Measurements from ENCODE around the gene NELFA.

NELFA gene

DNA sequence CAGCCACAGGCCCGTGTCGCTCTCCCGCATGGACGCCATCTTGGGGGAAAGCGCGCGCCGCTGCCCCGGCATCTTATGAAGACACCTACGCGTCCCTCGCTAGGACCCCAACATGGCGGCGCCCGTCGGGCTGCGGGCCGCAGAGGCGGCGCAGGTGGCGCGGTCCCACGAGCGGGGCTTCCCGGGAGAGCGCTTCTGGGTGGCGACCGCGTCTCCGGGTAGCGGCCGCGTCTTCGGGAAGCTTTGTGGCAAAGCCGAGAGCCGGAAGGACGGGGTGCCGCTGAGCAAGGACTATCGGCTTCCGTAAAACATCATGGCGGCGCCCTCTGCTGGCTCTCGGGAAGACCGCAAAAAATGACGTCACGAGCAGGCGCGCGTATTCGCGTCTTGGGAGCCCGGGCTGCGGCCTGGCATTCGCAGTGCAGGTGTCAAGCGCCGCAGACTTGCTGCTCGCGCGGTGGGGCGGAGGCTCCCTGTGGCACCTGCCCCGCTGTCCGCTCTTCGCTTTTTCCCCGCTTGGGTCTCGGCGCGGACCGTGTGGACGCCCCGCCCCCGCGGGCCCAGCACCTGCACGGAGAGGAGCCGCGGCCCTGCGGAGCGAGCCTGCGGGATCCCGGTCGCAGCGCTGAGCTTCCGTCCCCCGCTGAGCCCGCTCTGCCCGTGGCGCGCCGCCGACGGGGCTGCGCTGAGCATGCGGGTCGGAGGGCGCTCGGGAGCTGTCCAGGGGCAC, at the start of gene NELFA:
Gene NELFA (minus strand): TSS at position 54 of the 730 bp plus-strand sequence. CDS start 15 bp downstream, at position 39.
- DNase-seq (ENCODE audit: low read depth in 2 of 2) = peak; percentile 91 to 93

DNA sequence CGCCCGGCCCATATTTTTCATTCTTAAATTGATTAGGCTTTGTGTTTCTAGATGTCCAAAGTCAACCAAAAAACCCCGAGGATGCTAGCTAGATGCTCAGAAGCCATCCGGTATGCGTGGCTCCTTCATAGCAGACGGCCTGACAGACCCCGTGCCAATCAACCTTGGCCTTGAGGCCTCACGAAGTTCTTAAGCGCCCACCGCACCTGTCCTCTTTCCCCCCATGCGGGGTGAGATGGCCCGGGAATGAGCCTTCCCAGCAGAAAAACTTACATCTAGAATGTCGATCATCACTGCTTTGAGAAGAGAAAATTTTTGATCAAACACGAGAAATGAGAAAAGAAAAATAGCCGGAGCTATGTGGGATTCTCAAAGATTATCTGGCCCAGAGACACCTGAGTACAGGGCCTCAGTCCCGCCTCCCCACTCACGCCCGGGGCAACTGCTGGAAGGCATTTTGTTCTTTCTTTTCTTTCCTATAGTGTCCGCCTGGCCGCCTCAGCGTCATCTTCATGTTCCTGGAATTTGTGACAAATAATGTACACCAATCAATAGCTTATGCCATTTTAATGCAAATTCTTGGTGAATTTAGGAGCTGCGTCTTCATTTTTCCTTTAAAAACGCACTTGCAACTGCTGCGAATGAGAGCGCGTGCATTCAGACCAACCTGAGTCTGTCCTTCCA, 48.8 kb upstream of the NELFA start:
- no peak for DNase-seq (ENCODE audit: low read depth in 2 of 2)

GRCh38 chr4:2054217-2054616, 45.4 kb upstream of the NELFA start:
- no peak for DNase-seq (ENCODE audit: low read depth in 2 of 2)

DNA sequence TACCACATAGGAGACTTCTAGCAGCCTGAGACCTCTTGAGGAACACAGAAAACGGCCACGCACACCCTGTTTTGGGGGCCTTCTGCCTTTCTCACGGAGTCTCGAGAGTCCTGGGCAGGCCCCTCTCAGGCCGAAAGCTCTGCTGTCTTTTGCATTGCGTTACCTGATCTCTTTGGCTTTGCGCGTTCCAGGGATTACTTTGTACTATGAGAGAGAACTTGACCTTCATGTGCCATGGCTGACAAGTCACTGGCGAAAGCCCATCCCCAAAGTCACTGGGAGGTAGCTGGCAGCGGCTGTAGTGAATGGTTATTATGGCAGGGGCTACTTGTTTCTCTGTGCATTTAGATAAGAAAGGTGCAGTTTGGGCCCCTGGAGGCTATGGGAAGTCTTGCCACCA, 42.3 kb upstream of the NELFA start:
- no peak for DNase-seq (ENCODE audit: low read depth in 2 of 2)

- DNase-seq (ENCODE audit: low read depth in 2 of 2) = no peak
Measured at GRCh38 chr4:2049811-2050210, 41.0 kb upstream of the NELFA start.

DNA sequence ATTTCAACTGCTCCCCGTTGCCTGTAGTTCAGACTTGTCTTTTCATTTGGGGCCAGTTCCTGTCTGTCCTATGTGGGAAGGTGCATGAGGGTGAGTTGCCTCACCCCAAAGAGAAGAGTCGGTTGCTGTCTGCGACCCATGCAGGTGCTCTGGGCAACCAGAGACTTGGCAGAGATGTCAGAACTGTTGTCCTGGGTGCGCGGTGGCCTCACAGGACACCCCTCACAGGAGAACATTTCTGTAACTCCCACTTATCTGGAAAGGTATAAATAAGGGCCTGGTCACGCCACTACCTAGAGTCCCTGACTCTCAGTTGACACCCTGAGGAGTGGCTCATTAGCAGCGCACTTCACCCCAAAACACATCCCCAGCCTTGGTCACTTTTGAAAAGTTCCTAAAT, 40.6 kb upstream of the NELFA start:
- DNase-seq (ENCODE audit: low read depth in 2 of 2) = no peak

DNA sequence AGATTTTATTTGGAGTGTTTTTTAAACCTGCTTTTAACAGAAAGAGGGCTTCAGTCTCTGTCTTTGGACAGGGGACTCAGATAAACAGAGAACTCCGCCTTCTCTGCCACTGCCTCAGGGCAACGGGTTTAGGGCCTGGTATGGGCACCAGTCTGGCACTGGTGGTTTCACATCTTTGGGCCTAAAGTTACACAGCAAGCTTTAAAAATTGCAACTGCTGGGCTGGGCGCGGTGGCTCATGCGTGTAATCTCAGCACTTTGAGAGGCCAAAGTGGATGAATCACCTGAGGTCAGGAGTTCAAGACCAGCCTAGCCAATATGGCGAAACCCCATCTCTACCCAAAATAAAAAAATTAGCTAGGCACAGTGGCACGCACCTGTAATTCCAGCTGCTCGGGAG, 40.1 kb upstream of the NELFA start:
- no peak for DNase-seq (ENCODE audit: low read depth in 2 of 2)

DNA sequence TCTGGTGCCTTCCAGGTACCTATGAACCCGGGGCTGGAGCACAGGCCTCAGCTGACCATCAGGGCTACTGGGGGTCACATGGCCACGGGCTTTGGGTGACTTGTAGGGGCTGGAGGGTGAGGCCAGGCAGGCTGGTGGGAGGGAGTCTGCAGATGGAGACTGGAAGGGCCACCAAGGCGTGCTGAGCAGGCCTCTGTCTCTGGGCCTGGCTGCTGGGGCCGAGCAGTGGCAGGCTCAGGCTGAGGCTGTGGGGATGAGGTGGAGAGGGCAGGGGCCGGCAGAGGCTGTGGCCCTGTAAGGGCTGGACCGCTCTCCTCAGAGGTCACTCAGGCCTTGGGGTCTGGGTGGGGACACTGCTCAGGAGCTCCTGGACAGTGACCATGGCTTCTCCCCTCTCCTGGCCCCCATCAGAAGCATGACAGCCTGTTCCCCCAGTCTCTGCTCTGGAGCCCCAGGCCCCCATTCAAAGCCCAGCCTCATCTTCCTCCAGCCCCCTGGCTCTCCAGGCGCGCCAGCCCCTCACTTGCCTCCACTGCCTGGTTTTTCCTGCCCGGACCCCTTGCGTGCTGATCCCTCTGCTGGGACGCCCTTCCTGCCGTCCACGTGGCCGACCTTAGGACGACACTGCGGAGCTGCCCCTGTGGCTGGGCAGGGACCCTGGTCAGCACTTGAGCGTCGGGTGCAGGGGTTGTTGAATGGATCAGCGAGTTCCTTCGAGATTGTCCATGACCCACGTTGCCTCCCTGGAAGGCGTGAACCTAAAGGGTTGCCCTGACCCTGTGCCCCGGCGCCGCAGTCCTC, 39.2 kb upstream of the NELFA start:
- DNase-seq (ENCODE audit: low read depth in 2 of 2) = no peak

GRCh38 chr4:2047031-2047660, 38.4 kb upstream of the NELFA start:
- no peak for DNase-seq (ENCODE audit: low read depth in 2 of 2)

DNA sequence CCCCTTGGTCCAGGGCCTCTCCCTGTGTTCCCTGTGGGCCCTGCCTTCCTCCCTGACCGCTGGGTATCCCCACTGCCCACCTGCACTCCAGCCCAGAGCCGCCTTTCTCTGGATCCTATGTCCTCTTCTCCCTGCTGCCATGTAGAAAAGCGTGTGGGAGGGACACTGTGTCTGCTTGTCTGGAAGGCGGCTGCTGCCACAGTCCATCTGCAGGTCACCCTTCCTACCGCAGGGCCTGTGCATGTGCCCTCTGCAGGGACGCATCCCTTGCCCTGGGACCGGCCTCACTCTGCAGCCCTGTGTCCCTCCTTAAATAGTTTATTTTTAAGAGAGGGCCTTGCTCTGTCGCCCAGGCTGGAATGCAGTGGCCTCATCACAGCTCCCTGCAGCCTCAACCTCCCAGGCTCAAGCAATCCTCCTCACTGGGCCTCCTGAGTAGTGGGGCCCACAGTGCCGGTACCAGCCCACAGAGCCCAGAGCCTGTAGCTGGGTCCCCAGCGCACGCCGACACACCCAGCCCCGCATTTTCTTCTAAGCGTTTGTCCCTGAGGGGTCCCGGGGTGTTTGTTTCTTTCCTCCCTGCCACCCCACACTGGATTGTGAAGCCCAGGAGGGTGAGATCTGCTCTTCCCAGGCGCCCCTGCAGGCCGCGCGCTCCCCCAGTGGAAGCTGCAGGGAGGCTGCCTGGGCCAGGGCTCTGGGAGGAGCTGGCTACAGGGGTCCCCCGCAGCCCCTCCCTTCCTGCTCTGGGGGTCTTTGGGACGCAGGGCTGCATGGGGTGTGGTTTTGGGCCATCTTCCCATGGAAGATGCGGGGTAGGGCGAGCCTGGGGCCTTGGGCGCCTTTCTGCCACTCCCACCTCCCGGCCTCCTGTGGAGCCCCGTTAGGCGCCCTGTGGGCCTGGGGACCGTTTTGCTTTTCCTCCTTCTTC, 37.5 kb upstream of the NELFA start:
- DNase-seq (ENCODE audit: low read depth in 2 of 2) = no peak

DNA sequence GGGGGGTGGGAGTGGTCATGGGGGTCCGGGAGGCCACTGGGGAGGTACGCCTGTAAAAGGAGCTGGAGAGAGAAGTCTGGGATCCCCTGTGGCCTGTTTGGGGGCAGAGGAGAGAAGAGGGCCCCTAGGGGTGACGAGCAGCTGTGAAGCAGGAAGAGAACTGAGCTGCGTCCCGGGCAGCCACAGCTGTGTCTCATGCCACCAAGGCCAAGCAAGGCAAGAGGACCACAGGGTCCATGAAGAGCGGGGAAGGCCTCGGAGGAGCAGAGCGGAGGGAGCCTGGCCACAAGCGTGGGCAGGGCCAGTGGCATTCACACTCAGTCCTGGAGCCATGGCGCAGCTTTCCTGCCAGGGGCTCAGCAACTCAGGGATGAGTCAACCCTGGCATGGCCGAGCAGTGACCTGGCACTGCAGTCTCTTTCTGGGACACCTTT, 36.8 kb upstream of the NELFA start:
- no peak for DNase-seq (ENCODE audit: low read depth in 2 of 2)

DNA sequence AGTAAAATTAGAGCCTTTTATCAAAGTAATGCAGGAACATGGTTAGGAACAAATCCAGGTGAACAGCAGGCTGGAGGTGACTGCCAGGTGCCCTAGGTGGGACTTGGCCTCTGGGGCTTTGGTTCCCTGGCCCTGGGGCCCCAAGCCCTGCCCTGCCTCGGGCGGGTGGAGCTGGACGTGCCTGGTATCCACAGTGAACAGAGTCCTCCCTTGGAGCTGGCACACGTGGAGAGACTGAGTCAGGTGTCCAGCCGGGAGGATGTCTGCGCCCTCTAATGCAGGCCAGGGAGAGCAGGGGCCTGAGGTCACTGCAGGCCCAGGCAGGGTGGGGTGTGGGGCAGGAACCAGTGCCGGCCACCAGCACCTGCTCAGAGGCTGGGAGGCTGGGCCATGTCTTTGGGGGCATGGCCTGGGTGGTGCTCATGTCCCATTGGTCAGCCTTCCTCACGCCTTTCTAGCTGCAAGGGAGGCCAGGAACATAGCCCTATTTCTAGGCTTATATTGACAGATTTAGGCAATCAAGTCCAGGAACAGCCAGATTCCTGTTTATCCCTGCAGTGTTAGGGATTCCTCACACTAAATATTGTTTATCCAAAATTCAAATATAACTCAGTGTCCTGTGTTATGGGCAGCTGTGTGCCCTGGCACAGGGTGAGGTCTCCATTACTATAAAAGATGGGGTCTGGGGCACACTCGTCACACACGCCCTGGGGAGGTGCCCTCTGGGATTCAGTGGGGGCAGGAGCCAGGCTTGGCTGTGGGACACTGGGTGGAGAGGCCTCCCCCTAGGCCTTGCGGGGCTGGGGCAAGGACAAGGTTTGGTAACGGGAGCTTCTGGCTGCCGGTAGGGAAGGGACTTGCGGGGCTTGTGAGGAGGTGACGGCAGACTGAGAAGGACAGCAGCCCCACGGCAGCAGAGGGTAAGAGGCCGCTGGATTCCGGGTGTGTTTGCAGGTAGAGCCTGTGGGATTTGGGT, 36.1 kb upstream of the NELFA start:
- no peak for DNase-seq (ENCODE audit: low read depth in 2 of 2)

- no peak for DNase-seq (ENCODE audit: low read depth in 2 of 2)
Measured at GRCh38 chr4:2044119-2044485, 35.3 kb upstream of the NELFA start.

- DNase-seq (ENCODE audit: low read depth in 2 of 2) = no peak
Measured at GRCh38 chr4:2043396-2044118, 34.8 kb upstream of the NELFA start.

- no peak for DNase-seq (ENCODE audit: low read depth in 2 of 2)
Measured at GRCh38 chr4:2042947-2043395, 34.2 kb upstream of the NELFA start.

DNA sequence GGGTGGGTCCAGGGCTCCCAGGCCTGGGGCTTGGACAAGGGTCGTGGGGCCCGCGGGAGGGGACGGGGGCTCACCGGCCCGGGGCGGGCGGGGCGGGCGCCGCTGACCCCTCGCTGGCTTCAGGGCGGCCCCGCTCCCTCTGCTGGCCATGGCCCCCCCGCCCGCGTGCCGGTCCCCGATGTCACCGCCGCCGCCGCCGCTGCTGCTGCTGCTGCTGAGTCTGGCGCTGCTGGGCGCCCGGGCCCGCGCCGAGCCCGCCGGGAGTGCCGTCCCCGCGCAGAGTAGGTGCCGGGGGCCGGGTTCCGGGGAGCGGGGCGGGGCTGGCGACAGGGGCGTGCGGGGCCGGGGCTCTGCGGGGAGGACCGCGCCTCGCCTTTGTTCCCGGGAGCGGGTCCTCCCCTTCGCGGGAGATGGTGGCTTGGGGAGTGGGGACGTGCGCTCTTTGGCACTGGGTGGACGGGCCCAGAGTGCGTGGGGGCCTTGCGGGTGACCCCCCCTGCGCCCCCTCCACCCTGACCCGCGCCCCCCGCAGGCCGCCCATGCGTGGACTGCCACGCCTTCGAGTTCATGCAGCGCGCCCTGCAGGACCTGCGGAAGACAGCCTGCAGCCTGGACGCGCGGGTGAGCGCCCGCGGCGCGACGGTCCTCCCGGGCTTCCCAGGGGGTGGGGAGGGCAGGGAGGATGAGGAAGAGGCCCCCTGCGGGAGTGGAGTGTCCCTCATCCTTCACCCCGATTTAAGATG, 33.6 kb upstream of the NELFA start:
- peak; percentile 17 to 30 for DNase-seq (ENCODE audit: low read depth in 2 of 2)

GRCh38 chr4:2041239-2042130, 32.7 kb upstream of the NELFA start:
- peak; percentile 87 to 88 for DNase-seq (ENCODE audit: low read depth in 2 of 2)

Data from stimulated activated CD4-positive, alpha-beta T cell treated with anti-CD3 and anti-CD28 coated beads, Interleukin-4, amount 100 ng/mL, for 48 hours (primary cell).